SK-N-SH treated with all-trans-retinoic acid at 6 μM for 48 hours (cell line): ENCODE measurements around the gene TMEM131.

Source experiments
- ATAC-seq: fragments of 200-7000 bp; cut with Tn5 transposase; 3 replicates; pipeline ENCODE4 v1.9.1; 2020; ENCODE audit warnings: mild to moderate bottlenecking, moderate library complexity
- ARNTL ChIP-seq: fragments of 450-650 bp; formaldehyde crosslinking; IDR thresholded peaks from 2 replicates; pipeline ENCODE4 v1.5.0; 2020; ENCODE audit warnings: low read depth, mild to moderate bottlenecking, moderate library complexity, borderline replicate concordance
- CSDC2 ChIP-seq: fragments of 250-450 bp; sonication (Bioruptor Pico); IDR thresholded peaks from 2 replicates; pipeline ENCODE4 v1.5.0; 2020; ENCODE audit warnings: mild to moderate bottlenecking, moderate library complexity
- ESRRG ChIP-seq: fragments of 250-450 bp; sonication (Bioruptor Pico); IDR thresholded peaks from 2 replicates; pipeline ENCODE4 v1.6.1; 2021; ENCODE audit warnings: mild to moderate bottlenecking
- GLIS3 ChIP-seq: fragments of 250-450 bp; sonication (Bioruptor Pico); IDR thresholded peaks from 2 replicates; pipeline ENCODE4 v1.5.0; 2020; ENCODE audit warnings: mild to moderate bottlenecking, moderate library complexity
- ISL1 ChIP-seq: fragments of 250-450 bp; sonication (Bioruptor Pico); IDR thresholded peaks from 2 replicates; pipeline ENCODE4 v2.1.2; 2022; ENCODE audit warnings: mild to moderate bottlenecking, moderate library complexity
- OSR1 ChIP-seq: fragments of 250-450 bp; sonication (Bioruptor Pico); IDR thresholded peaks from 2 replicates; pipeline ENCODE4 v1.8.0; 2022; ENCODE audit warnings: moderate library complexity, mild to moderate bottlenecking, inconsistent platforms
- PATZ1 ChIP-seq: fragments of 250-450 bp; sonication (Bioruptor Pico); IDR thresholded peaks from 2 replicates; pipeline ENCODE4 v1.8.0; 2020; ENCODE audit warnings: mild to moderate bottlenecking, moderate library complexity, borderline replicate concordance
- PPARA ChIP-seq: fragments of 250-450 bp; sonication (Bioruptor Pico); IDR thresholded peaks from 2 replicates; pipeline ENCODE4 v1.5.0; 2020; ENCODE audit warnings: mild to moderate bottlenecking, borderline replicate concordance
- RARB ChIP-seq: fragments of 250-450 bp; sonication (Bioruptor Pico); IDR thresholded peaks from 2 replicates; pipeline ENCODE4 v1.8.0; 2021; ENCODE audit warnings: mild to moderate bottlenecking, moderate library complexity
- SNAI2 ChIP-seq: fragments of 250-450 bp; sonication (Bioruptor Pico); IDR thresholded peaks from 2 replicates; pipeline ENCODE4 v1.5.0; 2020; ENCODE audit warnings: mild to moderate bottlenecking, moderate library complexity
- TCF4 ChIP-seq: fragments of 250-450 bp; sonication (Bioruptor Pico); IDR thresholded peaks from 2 replicates; pipeline ENCODE4 v1.8.0; 2021; ENCODE audit warnings: mild to moderate bottlenecking, moderate library complexity, borderline replicate concordance
- TOX ChIP-seq: fragments of 250-450 bp; sonication (Bioruptor Pico); IDR thresholded peaks from 2 replicates; pipeline ENCODE4 v1.8.0; 2021; ENCODE audit warnings: mild to moderate bottlenecking, moderate library complexity, borderline replicate concordance
- ZC3H10 ChIP-seq: fragments of 250-450 bp; sonication (Bioruptor Pico); IDR thresholded peaks from 2 replicates; pipeline ENCODE4 v1.5.1; 2021; ENCODE audit warnings: mild to moderate bottlenecking, moderate library complexity
- ZFP3 ChIP-seq: fragments of 250-450 bp; sonication (Bioruptor Pico); IDR thresholded peaks from 2 replicates; pipeline ENCODE4 v1.5.0; 2020; ENCODE audit warnings: mild to moderate bottlenecking, moderate library complexity
- ZNF565 ChIP-seq: fragments of 450-650 bp; formaldehyde crosslinking; conservative IDR thresholded peaks from 2 replicates; pipeline ENCODE4 v1.5.0; 2020; ENCODE audit warnings: low read depth, mild to moderate bottlenecking, moderate library complexity
- ZNF70 ChIP-seq: fragments of 450-650 bp; formaldehyde crosslinking; IDR thresholded peaks from 2 replicates; pipeline ENCODE4 v1.5.0; 2020; ENCODE audit warnings: mild to moderate bottlenecking, moderate library complexity
- ZNF8 ChIP-seq: fragments of 450-650 bp; formaldehyde crosslinking; IDR thresholded peaks from 2 replicates; pipeline ENCODE4 v1.5.0; 2020; ENCODE audit warnings: mild to moderate bottlenecking, moderate library complexity
- TF ChIP-seq, protein P1 (sequence below): fragments of 250-450 bp; sonication (Bioruptor Pico); IDR thresholded peaks from 2 replicates; pipeline ENCODE4 v1.8.0; 2021; ENCODE audit warnings: low read depth, mild to moderate bottlenecking, moderate library complexity, borderline replicate concordance
- TF ChIP-seq, protein P2 (sequence below): fragments of 250-450 bp; sonication (Bioruptor Pico); IDR thresholded peaks from 2 replicates; pipeline ENCODE4 v1.5.0; 2020; ENCODE audit warnings: mild to moderate bottlenecking, moderate library complexity
- TF ChIP-seq, protein P3 (sequence below): fragments of 250-450 bp; sonication (Bioruptor Pico); IDR thresholded peaks from 2 replicates; pipeline ENCODE4 v1.5.1; 2021; ENCODE audit warnings: mild to moderate bottlenecking, moderate library complexity

Gene TMEM131

DNA sequence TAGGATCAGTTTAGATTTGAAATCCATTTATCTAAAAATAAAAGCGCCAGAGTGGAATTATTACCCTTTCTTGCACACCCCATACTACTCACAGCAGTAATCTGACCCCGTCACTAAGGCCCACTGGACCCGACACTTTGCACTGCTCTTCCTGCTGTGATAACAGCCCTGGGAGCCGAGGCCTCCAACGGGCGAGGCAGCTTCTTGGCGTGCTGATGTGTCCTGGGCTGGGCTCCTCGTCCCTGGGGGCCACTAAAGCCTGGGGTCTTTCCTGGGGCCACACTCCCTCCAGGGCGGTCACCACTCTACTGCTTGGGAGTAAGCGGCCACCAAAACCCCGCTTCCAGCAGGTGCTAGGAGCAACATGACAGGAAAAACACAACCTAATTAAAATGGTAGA is 220.7 kb downstream of the TMEM131 start:
- no peak for TF ChIP-seq ISL1 (CRISPR knock-in tag)
- no peak for TF ChIP-seq CSDC2 (CRISPR knock-in tag)
- TF ChIP-seq TCF4 (CRISPR knock-in tag): no peak
- no peak for TF ChIP-seq ZNF8
- TF ChIP-seq, protein P1, sequence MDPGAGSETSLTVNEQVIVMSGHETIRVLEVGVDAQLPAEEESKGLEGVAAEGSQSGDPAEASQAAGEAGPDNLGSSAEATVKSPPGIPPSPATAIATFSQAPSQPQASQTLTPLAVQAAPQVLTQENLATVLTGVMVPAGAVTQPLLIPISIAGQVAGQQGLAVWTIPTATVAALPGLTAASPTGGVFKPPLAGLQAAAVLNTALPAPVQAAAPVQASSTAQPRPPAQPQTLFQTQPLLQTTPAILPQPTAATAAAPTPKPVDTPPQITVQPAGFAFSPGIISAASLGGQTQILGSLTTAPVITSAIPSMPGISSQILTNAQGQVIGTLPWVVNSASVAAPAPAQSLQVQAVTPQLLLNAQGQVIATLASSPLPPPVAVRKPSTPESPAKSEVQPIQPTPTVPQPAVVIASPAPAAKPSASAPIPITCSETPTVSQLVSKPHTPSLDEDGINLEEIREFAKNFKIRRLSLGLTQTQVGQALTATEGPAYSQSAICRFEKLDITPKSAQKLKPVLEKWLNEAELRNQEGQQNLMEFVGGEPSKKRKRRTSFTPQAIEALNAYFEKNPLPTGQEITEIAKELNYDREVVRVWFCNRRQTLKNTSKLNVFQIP (CRISPR knock-in tag): no peak
- no peak for TF ChIP-seq OSR1 (CRISPR knock-in tag)
- TF ChIP-seq GLIS3 (CRISPR knock-in tag): no peak
- no peak for TF ChIP-seq ZC3H10 (CRISPR knock-in tag)
- TF ChIP-seq ZNF565 (CRISPR knock-in tag): no peak
- no peak for TF ChIP-seq PPARA
- TF ChIP-seq SNAI2: no peak
- TF ChIP-seq RARB (CRISPR knock-in tag): no peak
- TF ChIP-seq, protein P2, sequence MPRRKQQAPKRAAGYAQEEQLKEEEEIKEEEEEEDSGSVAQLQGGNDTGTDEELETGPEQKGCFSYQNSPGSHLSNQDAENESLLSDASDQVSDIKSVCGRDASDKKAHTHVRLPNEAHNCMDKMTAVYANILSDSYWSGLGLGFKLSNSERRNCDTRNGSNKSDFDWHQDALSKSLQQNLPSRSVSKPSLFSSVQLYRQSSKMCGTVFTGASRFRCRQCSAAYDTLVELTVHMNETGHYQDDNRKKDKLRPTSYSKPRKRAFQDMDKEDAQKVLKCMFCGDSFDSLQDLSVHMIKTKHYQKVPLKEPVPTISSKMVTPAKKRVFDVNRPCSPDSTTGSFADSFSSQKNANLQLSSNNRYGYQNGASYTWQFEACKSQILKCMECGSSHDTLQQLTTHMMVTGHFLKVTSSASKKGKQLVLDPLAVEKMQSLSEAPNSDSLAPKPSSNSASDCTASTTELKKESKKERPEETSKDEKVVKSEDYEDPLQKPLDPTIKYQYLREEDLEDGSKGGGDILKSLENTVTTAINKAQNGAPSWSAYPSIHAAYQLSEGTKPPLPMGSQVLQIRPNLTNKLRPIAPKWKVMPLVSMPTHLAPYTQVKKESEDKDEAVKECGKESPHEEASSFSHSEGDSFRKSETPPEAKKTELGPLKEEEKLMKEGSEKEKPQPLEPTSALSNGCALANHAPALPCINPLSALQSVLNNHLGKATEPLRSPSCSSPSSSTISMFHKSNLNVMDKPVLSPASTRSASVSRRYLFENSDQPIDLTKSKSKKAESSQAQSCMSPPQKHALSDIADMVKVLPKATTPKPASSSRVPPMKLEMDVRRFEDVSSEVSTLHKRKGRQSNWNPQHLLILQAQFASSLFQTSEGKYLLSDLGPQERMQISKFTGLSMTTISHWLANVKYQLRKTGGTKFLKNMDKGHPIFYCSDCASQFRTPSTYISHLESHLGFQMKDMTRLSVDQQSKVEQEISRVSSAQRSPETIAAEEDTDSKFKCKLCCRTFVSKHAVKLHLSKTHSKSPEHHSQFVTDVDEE: no peak
- no peak for ATAC-seq

- TF ChIP-seq, protein P3, sequence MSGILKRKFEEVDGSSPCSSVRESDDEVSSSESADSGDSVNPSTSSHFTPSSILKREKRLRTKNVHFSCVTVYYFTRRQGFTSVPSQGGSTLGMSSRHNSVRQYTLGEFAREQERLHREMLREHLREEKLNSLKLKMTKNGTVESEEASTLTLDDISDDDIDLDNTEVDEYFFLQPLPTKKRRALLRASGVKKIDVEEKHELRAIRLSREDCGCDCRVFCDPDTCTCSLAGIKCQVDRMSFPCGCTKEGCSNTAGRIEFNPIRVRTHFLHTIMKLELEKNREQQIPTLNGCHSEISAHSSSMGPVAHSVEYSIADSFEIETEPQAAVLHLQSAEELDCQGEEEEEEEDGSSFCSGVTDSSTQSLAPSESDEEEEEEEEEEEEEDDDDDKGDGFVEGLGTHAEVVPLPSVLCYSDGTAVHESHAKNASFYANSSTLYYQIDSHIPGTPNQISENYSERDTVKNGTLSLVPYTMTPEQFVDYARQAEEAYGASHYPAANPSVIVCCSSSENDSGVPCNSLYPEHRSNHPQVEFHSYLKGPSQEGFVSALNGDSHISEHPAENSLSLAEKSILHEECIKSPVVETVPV (CRISPR knock-in tag): no peak
- TF ChIP-seq SNAI2 (no peak), ZNF565 (CRISPR knock-in tag) (no peak), PATZ1 (CRISPR knock-in tag) (no peak), ESRRG (CRISPR knock-in tag) (no peak), TCF4 (CRISPR knock-in tag) (no peak), RARB (CRISPR knock-in tag) (no peak), ARNTL (CRISPR knock-in tag) (no peak), ZC3H10 (CRISPR knock-in tag) (no peak), ZFP3 (CRISPR knock-in tag) (no peak), TOX (CRISPR knock-in tag) (no peak), ISL1 (CRISPR knock-in tag) (no peak)
- TF ChIP-seq, protein P2: no peak
- ATAC-seq: peak; percentile 82
These were observed 221.3 kb downstream of the TMEM131 start for GRCh38 chr2:97774425-97774824.

DNA sequence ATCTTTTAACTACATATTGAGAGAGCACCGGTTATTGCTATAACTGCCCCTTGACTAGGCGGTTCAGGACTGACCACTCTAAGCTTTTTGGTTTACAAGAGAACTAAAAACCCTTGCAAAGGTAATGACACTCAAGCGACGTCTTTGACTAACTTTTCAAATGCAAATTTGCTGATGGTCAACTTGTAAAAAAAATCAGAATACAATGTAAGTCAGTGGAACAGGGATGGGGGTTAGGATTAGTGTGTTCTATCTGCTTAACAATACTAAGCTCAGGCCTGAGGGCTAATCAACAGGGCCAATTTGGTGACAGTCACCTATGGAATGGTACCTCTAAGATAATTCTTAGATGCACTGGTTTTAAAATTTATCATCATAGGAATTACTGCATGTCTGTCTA is 225.3 kb downstream of the TMEM131 start:
- ATAC-seq: no peak
- TF ChIP-seq ZNF8 (no peak), ISL1 (CRISPR knock-in tag) (no peak), ZC3H10 (CRISPR knock-in tag) (no peak), PATZ1 (CRISPR knock-in tag) (no peak), SNAI2 (no peak), ZNF70 (CRISPR knock-in tag) (no peak)
- TF ChIP-seq, protein P2: no peak
- TF ChIP-seq, protein P3 (CRISPR knock-in tag): no peak
